Stimulated activated CD8-positive, alpha-beta memory T cell treated with anti-CD3 and anti-CD28 coated beads, Interleukin-15, amount 100 ng/mL, for 4 hours (primary cell): ENCODE data around the gene VIPR1.

Source experiments
- DNase-seq, 2 donors: peaks; one replicate each; pipeline ENCODE4 v3.0.0-alpha.2; 2020; ENCODE audit warnings: low read depth in 2 of 2

VIPR1 gene

GRCh38 chr3:42502429-42503250 lies at the start of gene VIPR1:
Gene VIPR1, plus strand, starts transcription at chr3:42502643. Its CDS starts 93 bp downstream, at chr3:42502736.
- peak; percentile 81 to 82 for DNase-seq

DNA sequence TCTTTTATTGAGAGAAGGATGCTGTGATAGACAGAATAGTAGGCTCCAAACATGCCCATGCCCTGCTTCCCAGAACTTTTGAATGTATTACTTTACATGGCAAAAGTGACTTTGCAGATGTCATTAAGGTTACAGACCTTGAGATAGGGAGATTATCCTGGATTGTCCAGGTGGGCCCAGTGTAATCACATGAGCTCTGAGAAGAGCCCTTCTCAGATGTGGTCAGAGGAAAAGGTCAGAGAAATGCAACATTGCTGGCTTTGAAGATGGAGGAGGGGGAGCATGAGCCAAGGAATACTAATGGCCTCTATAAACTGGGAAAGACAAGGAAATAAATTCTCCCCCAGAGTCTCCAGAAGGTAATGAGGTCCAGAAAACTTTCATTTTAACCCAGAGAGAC lies 46.2 kb upstream of the VIPR1 start:
- DNase-seq, result no peak

DNA sequence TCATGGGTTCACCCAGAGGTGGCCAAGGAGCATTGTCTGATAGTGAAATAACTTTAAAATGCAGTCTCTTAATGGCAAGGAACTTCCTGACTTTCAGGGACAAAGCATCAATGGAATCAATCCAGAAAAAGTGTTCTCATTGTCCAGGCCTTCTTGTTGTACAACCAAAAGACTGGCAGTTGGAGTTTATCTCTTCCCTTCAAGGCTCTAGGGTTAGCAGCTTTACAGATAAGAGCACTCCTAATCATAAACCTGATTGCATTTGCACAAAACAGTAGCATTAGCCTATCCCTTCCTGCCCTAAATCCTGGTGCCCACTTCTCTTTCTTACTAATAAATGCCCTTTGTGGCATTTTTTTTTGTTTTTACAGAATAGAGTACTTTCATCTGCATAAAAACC lies 43.3 kb upstream of the VIPR1 start:
- no peak for DNase-seq

DNA sequence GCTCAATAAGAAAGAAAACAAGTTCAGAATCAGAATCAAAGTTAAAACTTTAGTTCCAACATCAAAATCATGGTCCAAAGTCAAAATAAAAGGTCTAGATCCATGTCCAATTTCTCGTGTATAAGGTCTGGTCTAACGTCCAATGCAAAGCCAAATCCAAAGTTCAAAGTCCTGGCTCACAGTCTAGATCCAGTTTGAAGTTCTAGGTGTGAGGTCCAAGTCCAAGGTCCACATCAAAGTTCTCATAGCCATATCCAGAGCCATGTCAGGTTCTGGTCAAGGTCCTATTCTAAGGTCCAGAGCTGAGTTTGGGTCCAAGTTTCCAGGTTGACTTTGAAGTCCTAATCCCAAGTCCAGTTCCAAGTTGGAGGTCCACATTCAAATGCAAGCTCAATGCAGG lies 40.7 kb upstream of the VIPR1 start:
- DNase-seq, result no peak

DNA sequence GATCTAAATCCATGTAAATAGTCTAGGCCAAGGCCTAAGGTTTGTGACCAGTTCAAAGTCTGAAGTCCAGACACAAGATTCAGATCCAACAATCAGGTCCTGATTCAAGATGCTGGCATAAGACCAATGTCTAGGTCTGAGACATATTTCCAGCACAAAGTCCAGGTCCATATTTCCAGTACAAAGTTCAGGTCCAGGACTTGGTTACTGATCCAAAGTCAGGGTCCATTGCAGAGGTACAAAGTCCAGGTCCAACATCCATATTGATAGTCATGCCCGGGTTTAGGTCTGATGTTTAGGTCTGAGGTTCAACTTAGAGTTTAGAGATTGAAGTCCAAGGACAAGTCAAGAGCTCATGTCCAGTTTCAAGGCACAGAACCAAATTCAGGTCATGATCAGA lies 39.4 kb upstream of the VIPR1 start:
- DNase-seq, result no peak

GRCh38 chr3:42468111-42468510 lies 34.3 kb upstream of the VIPR1 start:
- DNase-seq, result no peak

DNA sequence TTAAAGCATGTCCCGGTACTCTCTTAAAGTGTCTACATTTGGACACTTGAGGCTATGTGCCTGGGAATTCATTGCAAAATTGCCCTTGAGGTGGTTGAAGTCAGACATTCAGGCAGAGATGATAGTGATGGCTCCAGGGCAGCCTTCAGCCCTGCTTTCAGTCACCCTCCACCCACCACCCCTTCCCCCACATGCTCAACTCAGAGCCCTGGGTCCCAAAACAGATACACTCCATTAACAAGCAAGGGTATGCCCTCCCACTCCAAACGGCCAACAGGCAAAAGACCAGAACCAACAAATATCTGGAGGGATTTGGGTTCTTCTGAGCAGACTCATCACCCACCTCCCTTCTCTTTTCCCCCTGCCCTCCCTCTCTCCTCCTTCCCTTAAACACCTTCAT lies 29.9 kb upstream of the VIPR1 start:
- no peak for DNase-seq

- no peak for DNase-seq
Measured at GRCh38 chr3:42473083-42473932, 29.1 kb upstream of the VIPR1 start.

- DNase-seq, result no peak
Measured at GRCh38 chr3:42476225-42477125, 26.0 kb upstream of the VIPR1 start.

DNA sequence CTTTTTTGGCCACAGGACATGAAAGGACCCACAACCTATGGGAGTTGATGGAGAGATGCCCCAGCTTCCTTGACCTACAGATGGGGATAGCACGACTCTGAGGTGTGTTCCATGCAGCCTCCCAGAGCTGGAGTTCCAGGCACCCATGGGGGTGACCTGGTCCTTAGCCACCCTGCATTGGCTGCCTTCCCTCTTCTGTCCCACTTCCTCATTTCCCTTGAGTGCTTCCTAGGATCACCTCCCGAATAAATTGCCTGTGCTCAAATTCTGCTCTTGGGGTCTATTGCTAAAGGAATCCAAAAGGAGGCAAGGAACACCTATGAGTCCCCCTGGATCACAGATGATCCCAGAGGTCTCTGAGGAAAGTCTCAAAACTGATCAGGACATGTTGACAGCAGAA lies 24.7 kb upstream of the VIPR1 start:
- DNase-seq, result no peak

- no peak for DNase-seq
Measured at GRCh38 chr3:42478830-42479229, 23.6 kb upstream of the VIPR1 start.

- no peak for DNase-seq
Measured at GRCh38 chr3:42486814-42487565, 15.5 kb upstream of the VIPR1 start.

DNA sequence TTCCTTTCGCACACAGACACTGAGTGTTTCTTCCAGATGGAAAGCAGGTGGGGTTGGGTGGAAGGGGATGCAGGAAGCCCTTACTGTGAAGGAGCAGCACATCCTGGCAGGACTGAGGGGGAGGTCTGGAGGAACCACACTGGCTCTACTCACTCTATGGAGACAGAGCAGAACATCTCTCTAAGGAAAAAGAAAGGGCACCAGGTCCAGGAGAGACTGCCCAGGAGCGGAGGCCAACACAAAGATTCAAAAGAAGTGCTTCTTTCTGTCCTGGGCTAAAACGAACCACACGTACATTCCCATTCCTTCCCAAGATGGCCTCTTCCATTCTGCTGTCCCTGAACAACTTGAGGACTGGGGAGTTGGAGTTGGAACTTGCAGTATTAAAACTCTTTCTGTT lies 13.8 kb upstream of the VIPR1 start:
- no peak for DNase-seq

GRCh38 chr3:42489116-42489936 lies 13.1 kb upstream of the VIPR1 start:
- DNase-seq, result no peak

- no peak for DNase-seq
Measured at GRCh38 chr3:42489937-42490227, 12.6 kb upstream of the VIPR1 start.

DNA sequence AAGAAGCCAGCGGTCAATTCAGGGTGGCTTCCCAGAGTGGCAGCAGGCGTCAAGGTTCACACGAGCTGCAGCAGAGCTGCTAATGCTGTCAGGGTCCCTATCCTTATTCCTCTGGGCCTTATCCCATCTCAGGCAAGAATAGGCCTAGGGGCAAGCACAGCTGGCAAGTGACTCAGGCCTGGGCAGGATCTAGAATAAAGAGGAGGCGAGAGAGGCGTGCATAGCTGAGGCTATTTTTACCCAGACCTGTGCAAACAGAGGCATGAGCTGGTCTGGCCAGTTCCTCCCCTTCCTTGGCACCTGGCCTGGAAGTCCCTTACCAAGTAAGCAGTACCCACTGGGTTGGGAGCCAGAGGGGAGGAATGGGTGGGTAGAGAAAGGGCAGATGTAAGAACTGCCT lies 12.2 kb upstream of the VIPR1 start:
- no peak for DNase-seq

GRCh38 chr3:42491881-42492507 lies 10.4 kb upstream of the VIPR1 start:
- no peak for DNase-seq

GRCh38 chr3:42492508-42493080 lies 9.8 kb upstream of the VIPR1 start:
- no peak for DNase-seq

DNA sequence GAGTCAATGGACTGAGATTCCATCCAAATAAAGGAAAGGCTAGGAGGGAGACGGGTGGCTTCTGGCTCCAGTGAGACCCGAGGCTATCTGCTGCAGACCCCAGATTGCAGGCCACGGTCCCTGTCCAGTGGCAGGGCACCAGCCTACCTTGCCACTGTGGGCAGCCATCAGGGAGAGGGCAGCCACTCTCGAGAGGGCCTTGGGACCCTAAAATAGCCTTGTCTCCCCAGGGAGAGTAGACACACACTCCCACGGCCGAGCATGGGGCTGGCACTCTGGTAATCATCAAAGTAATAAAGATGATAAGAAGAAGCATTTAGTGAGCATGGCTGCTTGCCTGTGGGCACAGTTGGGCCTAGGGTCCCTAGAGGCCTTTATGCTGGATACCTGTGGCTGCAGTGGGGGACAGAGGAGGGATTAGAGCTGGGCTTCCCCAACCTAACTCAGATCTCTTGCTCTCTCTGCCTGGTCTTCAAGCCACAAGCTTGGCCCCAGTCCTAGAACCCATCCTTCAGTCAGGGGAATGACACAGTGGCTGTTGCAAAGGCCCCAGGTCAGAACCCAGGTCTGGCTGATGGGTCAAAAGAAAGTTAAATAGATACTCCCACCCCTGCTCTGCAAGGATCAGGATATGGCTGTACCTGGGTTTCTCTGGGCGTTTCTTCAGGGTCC lies 9.2 kb upstream of the VIPR1 start:
- no peak for DNase-seq
